Stromal cell of bone marrow (primary cell): ENCODE measurements around the gene TMEM271.

Experiments
- DNase-seq: peaks from one replicate; pipeline ENCODE4 v3.0.0-alpha.2; 2012; ENCODE audit warnings: low read depth

Gene TMEM271

GRCh38 chr4:534101-534575 lies 42.0 kb downstream of the TMEM271 start:
- DNase-seq: no peak

DNA sequence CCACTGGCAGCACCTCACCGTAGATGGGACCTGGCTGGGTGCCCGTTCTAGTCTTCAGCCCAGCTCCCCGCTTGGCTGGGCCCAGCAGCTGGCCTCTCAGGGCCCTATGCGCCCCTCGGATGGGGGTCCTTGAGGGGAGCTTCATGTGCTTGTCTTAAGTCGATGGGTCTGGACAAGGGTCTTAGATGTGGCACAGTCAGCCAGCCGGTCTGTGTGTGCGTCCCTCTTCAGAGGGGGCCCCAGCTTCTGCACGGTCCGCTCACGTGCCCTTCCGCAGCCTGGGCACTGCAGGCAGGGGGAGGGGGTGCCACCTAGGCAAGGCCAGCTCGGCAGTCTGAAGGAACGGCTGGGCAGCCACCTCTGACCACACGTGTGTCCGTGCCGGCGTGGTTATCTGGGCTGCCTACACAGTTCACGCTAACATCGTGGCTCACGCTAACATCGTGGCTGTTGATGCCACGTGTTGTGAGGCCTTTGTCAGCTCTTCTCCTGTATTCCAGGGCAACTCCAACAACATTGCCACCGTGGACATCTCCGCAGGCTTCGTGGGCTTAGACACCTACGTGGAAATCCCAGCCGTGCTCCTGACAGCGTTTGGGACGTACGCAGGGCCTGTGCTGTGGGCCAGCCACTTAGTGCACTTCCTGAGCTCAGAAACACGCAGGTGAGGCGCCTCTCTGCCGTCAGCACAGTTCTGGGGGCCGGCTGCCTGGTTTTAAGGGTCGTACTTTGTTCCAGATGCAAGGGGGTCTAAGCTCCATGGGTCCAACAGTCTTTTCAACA lies 42.6 kb downstream of the TMEM271 start:
- DNase-seq: no peak

DNA sequence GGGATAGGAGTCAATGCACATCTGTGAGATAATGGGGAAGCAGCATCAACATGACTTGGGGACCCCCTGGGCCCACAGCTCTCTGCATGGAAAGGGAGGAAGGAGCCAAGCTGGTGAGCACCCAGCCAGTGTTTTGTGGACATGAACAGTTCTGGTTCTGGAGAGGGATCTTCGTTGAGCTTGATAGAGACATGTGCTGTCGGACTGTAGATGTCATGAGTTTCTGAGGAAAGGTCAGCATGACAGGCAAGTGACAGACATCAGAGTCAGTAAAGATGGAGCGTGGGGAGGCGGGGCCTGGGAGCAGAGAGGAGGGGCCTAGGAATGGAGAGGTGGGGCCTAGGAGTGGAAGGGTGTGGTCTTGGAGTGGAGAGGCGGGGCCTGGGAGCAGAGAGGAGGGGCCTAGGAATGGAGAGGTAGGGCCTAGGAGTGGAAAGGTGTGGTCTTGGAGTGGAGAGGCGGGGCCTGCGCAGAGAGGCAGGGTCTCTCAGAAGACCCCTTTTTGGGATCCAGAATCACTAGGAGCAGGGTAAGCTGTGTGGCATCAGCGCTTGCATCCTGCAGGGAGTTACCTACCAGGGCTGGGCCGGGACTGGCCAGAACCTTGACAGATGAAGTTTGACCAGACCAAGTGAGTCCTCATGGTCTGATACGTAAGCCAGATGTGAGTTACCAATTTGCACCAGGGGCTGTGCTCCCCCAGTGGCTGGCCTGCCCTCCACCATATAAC lies 43.3 kb downstream of the TMEM271 start:
- no peak for DNase-seq

- no peak for DNase-seq
Measured at GRCh38 chr4:531721-532565, 44.2 kb downstream of the TMEM271 start.

GRCh38 chr4:531076-531475 lies 45.0 kb downstream of the TMEM271 start:
- DNase-seq: no peak

DNA sequence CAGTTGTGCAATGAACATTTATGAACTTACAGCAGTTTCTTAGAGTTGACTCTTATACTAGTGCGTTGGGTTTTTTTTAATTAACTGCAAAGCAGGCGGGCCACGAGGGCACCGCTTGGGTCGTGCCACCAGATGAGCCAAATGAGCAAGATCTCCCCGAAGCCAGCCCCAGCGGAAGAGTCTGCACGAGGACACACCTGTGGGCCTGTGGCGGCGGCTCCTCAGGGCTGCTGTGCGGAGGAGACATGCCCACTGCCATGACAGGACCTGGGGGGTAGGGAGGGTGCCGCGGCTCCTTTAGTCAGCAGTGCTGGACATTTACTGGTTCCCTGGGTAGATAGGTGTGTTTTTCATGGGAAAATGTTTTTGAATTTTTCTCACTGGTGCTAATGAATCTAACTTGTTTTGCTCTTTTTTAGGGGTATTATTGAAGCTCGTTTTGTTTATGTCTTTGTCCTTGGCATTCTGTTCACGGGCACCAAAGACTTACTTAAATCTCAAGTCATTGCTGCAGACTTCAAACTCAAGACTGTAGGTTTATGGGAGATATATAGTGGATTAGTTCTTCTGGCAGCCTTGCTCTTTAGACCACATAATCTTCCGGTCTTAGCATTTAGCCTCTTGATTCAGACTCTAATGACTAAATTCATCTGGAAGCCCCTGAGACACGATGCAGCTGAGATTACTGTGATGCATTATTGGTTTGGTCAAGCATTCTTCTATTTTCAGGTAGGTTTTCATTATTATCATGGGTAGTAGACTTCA lies 45.9 kb downstream of the TMEM271 start:
- DNase-seq: no peak

GRCh38 chr4:529563-529962 lies 46.5 kb downstream of the TMEM271 start:
- no peak for DNase-seq

GRCh38 chr4:528835-529234 lies 47.3 kb downstream of the TMEM271 start:
- no peak for DNase-seq

- DNase-seq: no peak
Measured at GRCh38 chr4:528296-528695, 47.8 kb downstream of the TMEM271 start.

DNA sequence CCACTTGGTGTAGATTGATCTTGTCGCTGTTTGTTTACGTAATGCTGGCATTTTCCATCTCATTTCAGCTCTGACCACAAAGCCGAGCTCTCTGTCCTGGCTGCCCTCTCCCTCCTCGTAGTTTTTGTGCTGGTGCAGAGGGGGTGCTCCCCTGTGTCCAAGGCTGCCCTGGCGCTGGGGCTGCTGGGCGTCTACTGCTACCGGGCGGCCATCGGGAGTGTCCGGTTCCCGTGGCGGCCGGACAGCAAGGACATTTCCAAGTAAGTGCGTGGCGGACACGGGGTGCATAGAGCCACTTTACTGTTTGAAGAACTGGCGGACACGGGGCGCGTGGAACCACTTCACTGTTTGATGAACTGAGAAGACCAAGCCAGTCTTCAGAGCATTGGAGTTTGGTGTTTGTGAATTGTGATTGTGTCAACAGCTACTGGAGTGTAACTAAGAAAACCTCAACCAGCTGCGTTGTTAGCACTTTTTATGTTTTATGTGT lies 49.1 kb downstream of the TMEM271 start:
- DNase-seq: no peak

- no peak for DNase-seq
Measured at GRCh38 chr4:526189-526909, 49.7 kb downstream of the TMEM271 start.

DNA sequence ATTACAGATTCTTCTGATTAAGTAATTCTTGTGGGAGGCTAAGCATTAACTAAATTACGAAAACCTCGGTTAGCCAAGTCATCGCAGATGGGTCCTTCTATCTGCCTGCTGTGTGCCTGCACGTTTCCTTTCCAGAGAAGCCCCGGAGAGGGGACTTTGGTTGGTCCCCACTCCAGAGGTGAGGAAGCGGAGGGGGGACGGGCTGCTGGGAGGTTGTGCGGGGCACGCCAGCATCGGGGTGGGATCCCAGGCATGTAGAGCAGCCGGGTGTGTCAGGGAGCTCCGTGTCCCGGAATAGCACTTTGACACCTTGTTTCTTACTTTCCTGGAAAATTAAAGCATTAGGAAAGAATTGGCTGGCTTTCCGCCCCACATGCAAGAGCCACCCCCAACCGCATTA lies 50.4 kb downstream of the TMEM271 start:
- no peak for DNase-seq

GRCh38 chr4:524196-524595 lies 51.9 kb downstream of the TMEM271 start:
- DNase-seq: no peak
